Liver (tissue), 9 donors: ENCODE data around the gene PPP2R2D. TPM values are rescaled to one million over a fixed set of nuclear protein-coding genes. Genes with fewer than 3 reads are reported as not detected.

Experiments
- DNase-seq: peaks from one replicate; pipeline ENCODE4 v3.0.0-alpha.2; 2017; ENCODE audit warnings: low spot score
- H3K27ac ChIP-seq, 2 donors: one replicate each; pipeline ENCODE4 v1.7.0; 2013; ENCODE audit warnings: inconsistent platforms in 2 of 2, low read length in 2 of 2, control low read depth in 1 of 2, low read depth in 1 of 2, mild to moderate bottlenecking in 1 of 2
- H3K27me3 ChIP-seq, 4 donors: one replicate each; pipeline versions ENCODE4 v1.6.1 to v1.7.0; 2013; ENCODE audit warnings: low read length in 3 of 4, inconsistent platforms in 1 of 4, mild to moderate bottlenecking in 1 of 4, moderate library complexity in 1 of 4; ENCODE audit not compliant: control insufficient read depth in 4 of 4, insufficient read depth in 4 of 4
- H3K36me3 ChIP-seq, 4 donors: one replicate each; pipeline versions ENCODE4 v1.6.1 to v1.7.0; 2013; ENCODE audit warnings: low read length in 3 of 4, mild to moderate bottlenecking in 3 of 4, low read depth in 1 of 4, moderate library complexity in 1 of 4; ENCODE audit not compliant: control insufficient read depth in 4 of 4, insufficient read depth in 3 of 4
- H3K4me1 ChIP-seq, 4 donors: one replicate each; pipeline versions ENCODE4 v1.6.1 to v1.7.0; 2013; ENCODE audit warnings: low read length in 3 of 4, mild to moderate bottlenecking in 3 of 4, moderate library complexity in 1 of 4; ENCODE audit not compliant: control insufficient read depth in 4 of 4, insufficient read depth in 4 of 4
- H3K4me3 ChIP-seq, 3 donors: one replicate each; pipeline versions ENCODE4 v1.6.1 to v1.7.0; 2013; ENCODE audit warnings: low read length in 3 of 3, control low read depth in 1 of 3, low read depth in 1 of 3, mild to moderate bottlenecking in 1 of 3
- H3K9ac ChIP-seq, 2 donors: one replicate each; pipeline ENCODE4 v1.7.0; 2013; ENCODE audit warnings: low read length in 2 of 2, mild to moderate bottlenecking in 2 of 2, moderate library complexity in 2 of 2, control low read depth in 1 of 2, low read depth in 1 of 2
- H3K9me3 ChIP-seq, 4 donors: one replicate each; pipeline versions ENCODE4 v1.6.1 to v1.7.0; 2013; ENCODE audit warnings: low read length in 3 of 4; ENCODE audit not compliant: control insufficient read depth in 4 of 4
- CTCF ChIP-seq: fragments of 150-350 bp; IDR thresholded peaks from 2 replicates; pipeline ENCODE4 v1.5.1; 2017; ENCODE audit warnings: improper control_type of control experiment, low read depth, low read length; ENCODE audit not compliant: missing input control
- EGR1 ChIP-seq, 2 donors: IDR thresholded peaks; 2 replicates each; pipeline ENCODE4 v1.6.1; 2016 to 2018; ENCODE audit warnings: antibody characterized with exemption in 2 of 2, low read depth in 2 of 2
- FOXA1 ChIP-seq: IDR thresholded peaks from 2 replicates; pipeline ENCODE4 v1.6.1; 2016; ENCODE audit warnings: antibody characterized with exemption
- FOXA2 ChIP-seq: IDR thresholded peaks from 2 replicates; pipeline ENCODE4 v1.6.1; 2016; ENCODE audit warnings: antibody characterized with exemption
- GABPA ChIP-seq, 2 donors: IDR thresholded peaks in 1 of 2; conservative IDR thresholded peaks in 1 of 2; 2 replicates each; pipeline ENCODE4 v1.6.1; 2016; ENCODE audit warnings: antibody characterized with exemption in 2 of 2, mild to moderate bottlenecking in 1 of 2, moderate library complexity in 1 of 2
- HNF4A ChIP-seq, 2 donors: conservative IDR thresholded peaks; 2 replicates each; pipeline ENCODE4 v1.6.1; 2016; ENCODE audit warnings: antibody characterized with exemption in 2 of 2, mild to moderate bottlenecking in 2 of 2
- HNF4G ChIP-seq: IDR thresholded peaks from 2 replicates; pipeline ENCODE4 v1.6.1; 2016; ENCODE audit warnings: antibody characterized with exemption
- JUND ChIP-seq, 2 donors: IDR thresholded peaks; 2 replicates each; pipeline ENCODE4 v1.6.1; 2016; ENCODE audit warnings: antibody characterized with exemption in 2 of 2
- NR2F2 ChIP-seq: IDR thresholded peaks from 2 replicates; pipeline ENCODE4 v1.6.1; 2016; ENCODE audit warnings: antibody characterized with exemption
- RAD21 ChIP-seq, 2 donors: IDR thresholded peaks; 2 replicates each; pipeline ENCODE4 v1.6.1; 2016; ENCODE audit warnings: antibody characterized with exemption in 2 of 2, mild to moderate bottlenecking in 2 of 2
- REST ChIP-seq: IDR thresholded peaks from 2 replicates; pipeline ENCODE4 v1.6.1; 2016; ENCODE audit warnings: antibody characterized with exemption, mild to moderate bottlenecking
- RXRA ChIP-seq, 2 donors: IDR thresholded peaks; 2 replicates each; pipeline ENCODE4 v1.6.1; 2017 to 2018; ENCODE audit warnings: antibody characterized with exemption in 2 of 2, mild to moderate bottlenecking in 1 of 2
- SP1 ChIP-seq: IDR thresholded peaks from 2 replicates; pipeline ENCODE4 v1.6.1; 2018; ENCODE audit warnings: antibody characterized with exemption, mild to moderate bottlenecking
- TAF1 ChIP-seq: conservative IDR thresholded peaks from 2 replicates; pipeline ENCODE4 v1.6.1; 2016; ENCODE audit warnings: antibody characterized with exemption, mild to moderate bottlenecking
- YY1 ChIP-seq: IDR thresholded peaks from 2 replicates; pipeline ENCODE4 v1.6.1; 2016; ENCODE audit warnings: antibody characterized with exemption, mild to moderate bottlenecking
- ZBTB33 ChIP-seq: IDR thresholded peaks from 2 replicates; pipeline ENCODE4 v1.6.1; 2016; ENCODE audit warnings: antibody characterized with exemption
- WGBS: extraction: QIAGEN DNeasy Blood & Tissue Kit; methylation state at CpG from one replicate; pipeline ENCODE4 v1.1.7; 2013; 5-methylcytosine and 5-hydroxymethylcytosine counted together
- polyA plus RNA-seq, 2 donors: library from polyadenylated mRNA; stranded (reverse) in 1 of 2; unstranded in 1 of 2; fragments of 200-250 nt in 1 of 2; fragments of >200 nt in 1 of 2; fragmentation: Nextera tagmentation in 1 of 2; extraction: Ambion mirVana in 1 of 2; gene quantifications; one replicate each; pipeline versions ENCODE4 v1.2.1 to v1.2.3, GENCODE V29; 2013 to 2015
- total RNA-seq, 2 donors: library from RNA; depleted of rRNA; stranded (reverse); fragments of >200 nt; gene quantifications; one replicate each; pipeline ENCODE4 v1.2.3, GENCODE V29; 2014
- TF ChIP-seq, protein P1 (sequence below): IDR thresholded peaks from 2 replicates; pipeline ENCODE4 v1.6.1; 2016; ENCODE audit warnings: antibody characterized with exemption
- TF ChIP-seq, protein P2 (sequence below): IDR thresholded peaks from 2 replicates; pipeline ENCODE4 v1.6.1; 2016; ENCODE audit warnings: antibody characterized with exemption
- donor health status: healthy.
- donor health status: healthy.
- donor health status: healthy.
- donor health status: healthy.
- donor health status: healthy.

PPP2R2D gene
- total and polyA plus RNA-seq, 4 donors, result 5.9 to 20.5 (median 14.3) TPM

- Histone ChIP-seq H3K9me3 (no peaks in the 10 kb centered on the region), H3K9ac (no peak overlapping the region), H3K4me1 (no peaks in the 10 kb centered on the region), H3K36me3 (peaks cover 2 to 19% (median 10%) of the 10 kb centered on the region in 4 donors), H3K4me3 (no peak overlapping the region), H3K27me3 (no peaks in the 10 kb centered on the region), H3K27ac (no peak overlapping the region)
- DNase-seq, result no peak
- TF ChIP-seq HNF4A (conservative IDR thresholded peaks at IDR 0.05) (no peak), NR2F2 (no peak), YY1 (no peak), REST (no peak), FOXA2 (no peak), RXRA (IDR thresholded peaks at IDR 0.05) (no peak), EGR1 (IDR thresholded peaks at IDR 0.05; ENCODE audit: low read depth in 2 of 2) (no peak), JUND (IDR thresholded peaks at IDR 0.05) (no peak), FOXA1 (no peak), ZBTB33 (no peak), CTCF (no peak), SP1 (no peak), RAD21 (IDR thresholded peaks at IDR 0.05) (no peak), HNF4G (no peak), GABPA (IDR thresholded peaks at IDR 0.05 in 1 of 2, conservative IDR thresholded peaks at IDR 0.05 in 1 of 2) (no peak), TAF1 (no peak)
- TF ChIP-seq, protein P1, sequence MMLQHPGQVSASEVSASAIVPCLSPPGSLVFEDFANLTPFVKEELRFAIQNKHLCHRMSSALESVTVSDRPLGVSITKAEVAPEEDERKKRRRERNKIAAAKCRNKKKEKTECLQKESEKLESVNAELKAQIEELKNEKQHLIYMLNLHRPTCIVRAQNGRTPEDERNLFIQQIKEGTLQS, result no peak
- TF ChIP-seq, protein P2, sequence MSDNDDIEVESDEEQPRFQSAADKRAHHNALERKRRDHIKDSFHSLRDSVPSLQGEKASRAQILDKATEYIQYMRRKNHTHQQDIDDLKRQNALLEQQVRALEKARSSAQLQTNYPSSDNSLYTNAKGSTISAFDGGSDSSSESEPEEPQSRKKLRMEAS, result no peak
- WGBS, result 89% methylated on average over 26 of the region's 26 CpGs
Measured at GRCh38 chr10:131961047-131961776, 60.4 kb downstream of the PPP2R2D start.
